Activated CD4-positive, CD25-positive, alpha-beta regulatory T cell (primary cell): ENCODE data around the gene HPCAL1.

Experiments
- DNase-seq, 4 experiments: peaks; one replicate each; lab custom pipeline; 2025; lab: John Stamatoyannopoulos, UW

The HPCAL1 gene

GRCh38 chr2:10466801-10467200, 164.1 kb downstream of the HPCAL1 start:
- no peak for DNase-seq

- no peak for DNase-seq
Measured at GRCh38 chr2:10467401-10467800, 164.7 kb downstream of the HPCAL1 start.

- DNase-seq, result no peak
Measured at GRCh38 chr2:10469301-10469700, 166.6 kb downstream of the HPCAL1 start.

GRCh38 chr2:10469955-10470608, 167.4 kb downstream of the HPCAL1 start:
- no peak for DNase-seq

- DNase-seq, result no peak
Measured at GRCh38 chr2:10471046-10471571, 168.4 kb downstream of the HPCAL1 start.

- no peak for DNase-seq
Measured at GRCh38 chr2:10471955-10472354, 169.3 kb downstream of the HPCAL1 start.

GRCh38 chr2:10473121-10473756, 170.5 kb downstream of the HPCAL1 start:
- no peak for DNase-seq

- no peak for DNase-seq
Measured at GRCh38 chr2:10475221-10475722, 172.6 kb downstream of the HPCAL1 start.

- DNase-seq, result no peak
Measured at GRCh38 chr2:10475811-10476660, 173.3 kb downstream of the HPCAL1 start.

GRCh38 chr2:10476723-10477442, 174.2 kb downstream of the HPCAL1 start:
- no peak for DNase-seq
